Measurements from ENCODE around the gene OLFML2B.

OLFML2B gene

GRCh38 chr1:161956097-161956496 lies 67.6 kb downstream of the OLFML2B start:
- TF ChIP-seq FOXP2 (optimal IDR thresholded peaks at IDR 0.05; ENCODE audit: borderline replicate concordance, extremely low read depth, extremely low read length, insufficient read depth) (no peak), SIN3A (IDR thresholded peaks at IDR 0.05; ENCODE audit: borderline replicate concordance, insufficient read depth, low read length) (no peak), REST (IDR thresholded peaks at IDR 0.05; ENCODE audit: insufficient read depth in 1 of 2, low read depth in 2 of 2, low read length in 2 of 2) (no peak), TAF1 (IDR thresholded peaks at IDR 0.05; ENCODE audit: borderline replicate concordance, insufficient read depth, low read length) (no peak), POLR2AphosphoS5 (IDR thresholded peaks at IDR 0.05; ENCODE audit: low read depth, low read length) (no peak)

- no peak for TF ChIP-seq TAF1 (IDR thresholded peaks at IDR 0.05; ENCODE audit: borderline replicate concordance, insufficient read depth, low read length)
- no peak for TF ChIP-seq REST (IDR thresholded peaks at IDR 0.05; ENCODE audit: insufficient read depth in 1 of 2, low read depth in 2 of 2, low read length in 2 of 2)
- no peak for TF ChIP-seq SIN3A (IDR thresholded peaks at IDR 0.05; ENCODE audit: borderline replicate concordance, insufficient read depth, low read length)
- no peak for TF ChIP-seq POLR2AphosphoS5 (IDR thresholded peaks at IDR 0.05; ENCODE audit: low read depth, low read length)
- TF ChIP-seq FOXP2 (optimal IDR thresholded peaks at IDR 0.05; ENCODE audit: borderline replicate concordance, extremely low read depth, extremely low read length, insufficient read depth), result no peak
These were observed 68.1 kb downstream of the OLFML2B start for GRCh38 chr1:161955606-161956005.

- TF ChIP-seq TAF1 (IDR thresholded peaks at IDR 0.05; ENCODE audit: borderline replicate concordance, insufficient read depth, low read length) (no peak), POLR2AphosphoS5 (IDR thresholded peaks at IDR 0.05; ENCODE audit: low read depth, low read length) (no peak), SIN3A (IDR thresholded peaks at IDR 0.05; ENCODE audit: borderline replicate concordance, insufficient read depth, low read length) (no peak), FOXP2 (optimal IDR thresholded peaks at IDR 0.05; ENCODE audit: borderline replicate concordance, extremely low read depth, extremely low read length, insufficient read depth) (no peak)
These were observed 69.2 kb downstream of the OLFML2B start for GRCh38 chr1:161954466-161954865.

GRCh38 chr1:161954050-161954449 lies 69.6 kb downstream of the OLFML2B start:
- TF ChIP-seq SIN3A (IDR thresholded peaks at IDR 0.05; ENCODE audit: borderline replicate concordance, insufficient read depth, low read length) (no peak), FOXP2 (optimal IDR thresholded peaks at IDR 0.05; ENCODE audit: borderline replicate concordance, extremely low read depth, extremely low read length, insufficient read depth) (no peak), TAF1 (IDR thresholded peaks at IDR 0.05; ENCODE audit: borderline replicate concordance, insufficient read depth, low read length) (no peak), REST (IDR thresholded peaks at IDR 0.05; ENCODE audit: insufficient read depth in 1 of 2, low read depth in 2 of 2, low read length in 2 of 2) (no peak), POLR2AphosphoS5 (IDR thresholded peaks at IDR 0.05; ENCODE audit: low read depth, low read length) (no peak)

- TF ChIP-seq SIN3A (IDR thresholded peaks at IDR 0.05; ENCODE audit: borderline replicate concordance, insufficient read depth, low read length) (no peak), REST (IDR thresholded peaks at IDR 0.05; ENCODE audit: insufficient read depth in 1 of 2, low read depth in 2 of 2, low read length in 2 of 2) (no peak), FOXP2 (optimal IDR thresholded peaks at IDR 0.05; ENCODE audit: borderline replicate concordance, extremely low read depth, extremely low read length, insufficient read depth) (no peak), TAF1 (IDR thresholded peaks at IDR 0.05; ENCODE audit: borderline replicate concordance, insufficient read depth, low read length) (no peak), POLR2AphosphoS5 (IDR thresholded peaks at IDR 0.05; ENCODE audit: low read depth, low read length) (no peak)
These were observed 70.3 kb downstream of the OLFML2B start for GRCh38 chr1:161953256-161953920.
